GM23338 (cell line): ENCODE results near the gene UNC5C.

Experiments used
- EZH2 ChIP-seq: fragments of 200-600 bp; sonication (generic); IDR thresholded peaks from one replicate; pipeline ENCODE4 v1.8.0; 2017; ENCODE audit warnings: antibody characterized with exemption, mild to moderate bottlenecking, low read depth; ENCODE audit not compliant: unreplicated experiment
- POLR2AphosphoS5 ChIP-seq: IDR thresholded peaks from 2 replicates; pipeline ENCODE4 v1.6.1; 2016; ENCODE audit warnings: antibody characterized with exemption, low read depth
- REST ChIP-seq: IDR thresholded peaks from one replicate; pipeline ENCODE4 v1.6.1; 2018; ENCODE audit warnings: antibody characterized with exemption; ENCODE audit not compliant: unreplicated experiment
- TF ChIP-seq, protein P1 (sequence below), 2 experiments: fragments of 200-600 bp in 1 of 2; sonication (generic) in 1 of 2; conservative IDR thresholded peaks; 2 replicates each; pipeline versions ENCODE4 v1.5.1 to v1.6.1; 2016 to 2017; ENCODE audit warnings: antibody characterized with exemption in 2 of 2, low read depth in 2 of 2, mild to moderate bottlenecking in 2 of 2, moderate library complexity in 1 of 2

- TF ChIP-seq EZH2 = no peak
- TF ChIP-seq, protein P1, sequence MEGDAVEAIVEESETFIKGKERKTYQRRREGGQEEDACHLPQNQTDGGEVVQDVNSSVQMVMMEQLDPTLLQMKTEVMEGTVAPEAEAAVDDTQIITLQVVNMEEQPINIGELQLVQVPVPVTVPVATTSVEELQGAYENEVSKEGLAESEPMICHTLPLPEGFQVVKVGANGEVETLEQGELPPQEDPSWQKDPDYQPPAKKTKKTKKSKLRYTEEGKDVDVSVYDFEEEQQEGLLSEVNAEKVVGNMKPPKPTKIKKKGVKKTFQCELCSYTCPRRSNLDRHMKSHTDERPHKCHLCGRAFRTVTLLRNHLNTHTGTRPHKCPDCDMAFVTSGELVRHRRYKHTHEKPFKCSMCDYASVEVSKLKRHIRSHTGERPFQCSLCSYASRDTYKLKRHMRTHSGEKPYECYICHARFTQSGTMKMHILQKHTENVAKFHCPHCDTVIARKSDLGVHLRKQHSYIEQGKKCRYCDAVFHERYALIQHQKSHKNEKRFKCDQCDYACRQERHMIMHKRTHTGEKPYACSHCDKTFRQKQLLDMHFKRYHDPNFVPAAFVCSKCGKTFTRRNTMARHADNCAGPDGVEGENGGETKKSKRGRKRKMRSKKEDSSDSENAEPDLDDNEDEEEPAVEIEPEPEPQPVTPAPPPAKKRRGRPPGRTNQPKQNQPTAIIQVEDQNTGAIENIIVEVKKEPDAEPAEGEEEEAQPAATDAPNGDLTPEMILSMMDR (conservative IDR thresholded peaks at IDR 0.05; ENCODE audit: low read depth in 2 of 2) = no peak
- TF ChIP-seq POLR2AphosphoS5 = no peak
- no peak for TF ChIP-seq REST
Measured at GRCh38 chr4:95388911-95389310, 159.9 kb downstream of the UNC5C start.
